Psoas muscle (tissue), 8 donors: ENCODE measurements around the gene MARCHF3. TPM values are rescaled to one million over a fixed set of nuclear protein-coding genes. Genes with fewer than 3 reads are reported as not detected.

ENCODE experiments used
- ATAC-seq, 4 donors: fragments of 200-7000 bp; cut with Tn5 transposase; one replicate each; pipeline ENCODE4 v1.9.1; 2020; ENCODE audit warnings: moderate library complexity in 3 of 4, mild to moderate bottlenecking in 2 of 4
- DNase-seq, 2 donors: peaks; one replicate each; pipeline ENCODE4 v3.0.0-alpha.2; 2020
- H3K27ac ChIP-seq: fragments of 200-600 bp; one replicate; pipeline ENCODE4 v1.8.0; 2022
- H3K27me3 ChIP-seq, 3 donors: fragments of 200-600 bp in 1 of 3; one replicate each; pipeline versions ENCODE4 v1.6.1 to v1.8.0; 2013 to 2022; ENCODE audit warnings: low read length in 2 of 3, mild to moderate bottlenecking in 2 of 3, moderate library complexity in 1 of 3; ENCODE audit not compliant: insufficient read depth in 3 of 3
- H3K36me3 ChIP-seq, 2 donors: fragments of 200-600 bp in 1 of 2; one replicate each; pipeline versions ENCODE4 v1.6.1 to v1.8.0; 2013 to 2022; ENCODE audit warnings: low read depth in 1 of 2, mild to moderate bottlenecking in 1 of 2, moderate library complexity in 1 of 2; ENCODE audit not compliant: insufficient read depth in 1 of 2
- H3K4me1 ChIP-seq: fragments of 200-600 bp; one replicate; pipeline ENCODE4 v1.8.0; 2022
- H3K4me3 ChIP-seq: fragments of 200-600 bp; one replicate; pipeline ENCODE4 v1.8.0; 2022; ENCODE audit warnings: mild to moderate bottlenecking
- H3K9me3 ChIP-seq: fragments of 200-600 bp; one replicate; pipeline ENCODE4 v1.8.0; 2022
- CTCF ChIP-seq: fragments of 200-600 bp; IDR thresholded peaks from one replicate; pipeline ENCODE4 v1.8.0; 2022; ENCODE audit warnings: antibody characterized with exemption
- WGBS, 3 donors: extraction: QIAGEN DNeasy Blood & Tissue Kit; methylation state at CpG; one replicate each; pipeline versions ENCODE4 v1.1.6 to v1.1.7; 2013; 5-methylcytosine and 5-hydroxymethylcytosine counted together
- intact Hi-C, 2 donors: fragments of 100-400 bp; cut with DNase I; formaldehyde crosslinking; loops; one replicate each; pipeline versions ENCODE4 v1.11.0 to v1.14.2; 2022
- polyA plus RNA-seq, 3 donors: library from polyadenylated mRNA; stranded (reverse); fragments of 200-250 nt; gene quantifications; one replicate each; pipeline ENCODE4 v1.2.3, GENCODE V29; 2013
- total RNA-seq, 4 donors: library from RNA; stranded (reverse); fragmentation: NEBNext Ultra II Directional in 2 of 4; extraction: Animal tissue kit (Norgen Biotek cat#: 25700) in 2 of 4; gene quantifications; one replicate each; pipeline versions ENCODE4 v1.2.1 to v1.2.4, GENCODE V29; 2021 to 2023
- donor health status: healthy with polysubstance abuse.
- donor health status: DM: no; HTN: no; CAD: no; lungs with moderate emphysema.
- donor health status: Bipolar disorder and iron deficiency.
- donor health status: healthy.
- donor health status: DM: yes; HTN: yes; CAD: no.
- donor health status: DM: no; HTN: no; CAD: no.
- donor health status: DM: no; HTN: no; CAD: no.
- donor health status: DM: yes; HTN: yes; CAD: no.

MARCHF3 gene
- total and polyA plus RNA-seq, 7 donors: 6.0 to 22.0 (median 12.0) TPM

GRCh38 chr5:126888175-126888574 lies 142.2 kb downstream of the MARCHF3 start:
- Histone ChIP-seq H3K36me3 (no peaks in the 10 kb centered on the region), H3K27ac (no peak overlapping the region), H3K4me1 (no peaks in the 10 kb centered on the region), H3K27me3 (no peaks in the 10 kb centered on the region), H3K9me3 (no peaks in the 10 kb centered on the region), H3K4me3 (no peak overlapping the region)
- intact Hi-C loops: no loop called here
- DNase-seq: no peak
- no peak for TF ChIP-seq CTCF
- no peak for ATAC-seq
- 39 to 50% (median 50%) methylated on average over 1 of the region's 1 CpG for WGBS, 3 donors

DNA sequence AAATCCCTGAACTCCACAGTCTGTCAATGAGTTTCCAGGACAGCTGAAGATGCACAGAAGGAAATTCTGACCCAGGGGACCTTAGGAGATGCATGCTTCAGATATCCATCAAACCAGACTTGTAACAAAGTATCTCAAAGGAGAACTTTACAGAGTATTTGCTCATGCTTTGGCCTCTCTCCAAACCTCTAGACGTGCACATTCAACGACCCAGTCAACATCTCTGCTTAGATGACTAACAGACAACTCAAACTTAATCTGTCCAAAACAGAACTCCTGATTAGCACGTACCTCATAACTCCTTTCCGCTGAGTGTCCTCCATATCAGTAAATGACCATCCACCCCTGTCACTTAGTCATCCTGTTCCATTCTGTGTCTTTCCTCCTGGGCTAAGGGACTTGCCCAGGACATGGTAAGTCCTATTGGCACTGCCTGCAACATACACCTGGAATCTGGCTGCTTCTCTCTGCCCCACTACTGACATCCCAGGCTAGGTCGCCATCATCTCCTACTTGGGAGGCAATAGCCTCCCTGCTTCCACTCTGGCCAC lies 146.0 kb downstream of the MARCHF3 start:
- Histone ChIP-seq H3K9me3 (no peaks in the 10 kb centered on the region), H3K36me3 (no peaks in the 10 kb centered on the region), H3K4me1 (no peaks in the 10 kb centered on the region), H3K27me3 (no peaks in the 10 kb centered on the region), H3K27ac (no peak overlapping the region), H3K4me3 (no peak overlapping the region)
- ATAC-seq (peak in 1 of 4 donors; percentile 28), DNase-seq (no peak)
- intact Hi-C loops: no loop called here
- TF ChIP-seq CTCF: no peak
- WGBS, 3 donors: 60 to 72% (median 64%) methylated on average over 5 of the region's 5 CpGs

DNA sequence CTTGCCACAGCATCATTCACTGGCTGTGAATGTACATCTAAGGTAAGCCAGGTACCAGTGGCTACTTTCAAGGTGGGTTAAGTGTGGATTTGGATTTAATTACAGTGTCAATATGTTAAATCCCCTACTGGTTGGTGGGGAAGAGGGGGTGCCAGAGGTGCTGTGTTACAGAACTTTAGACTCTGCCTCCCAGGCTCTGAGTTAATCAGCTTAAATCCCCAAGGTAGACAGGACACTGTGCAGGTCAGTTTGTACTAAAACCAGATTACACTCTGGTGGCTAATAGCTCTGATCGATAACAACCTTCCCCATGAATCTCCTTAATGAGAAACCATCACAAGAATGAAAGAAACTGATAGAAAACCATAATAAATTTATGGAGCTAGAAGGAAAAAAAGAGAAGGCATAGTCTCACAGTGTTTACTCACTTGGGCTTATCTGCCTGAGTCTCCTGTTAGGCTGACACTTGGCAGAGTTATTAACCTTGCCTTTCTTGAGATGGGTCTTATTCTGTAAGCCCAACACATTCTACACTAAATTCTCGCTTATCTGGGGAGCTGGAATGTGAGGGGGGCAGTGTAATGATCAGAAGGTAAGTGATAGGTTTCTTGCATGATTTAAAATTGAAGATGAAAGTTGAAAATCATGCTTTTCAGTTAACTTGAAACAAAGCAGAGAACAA lies 146.7 kb downstream of the MARCHF3 start:
- ATAC-seq (no peak), DNase-seq (no peak)
- peaks cover 4% of the 10 kb centered on the region for H3K4me1 ChIP-seq
- H3K36me3 ChIP-seq: no peaks in the 10 kb centered on the region
- no peak overlapping the region for H3K27ac ChIP-seq
- no peak overlapping the region for H3K4me3 ChIP-seq
- intact Hi-C loops: no loop called here
- no peaks in the 10 kb centered on the region for H3K9me3 ChIP-seq
- TF ChIP-seq CTCF: no peak
- no peaks in the 10 kb centered on the region for H3K27me3 ChIP-seq
- WGBS, 3 donors: 82 to 87% (median 85%) methylated on average over 2 of the region's 2 CpGs

GRCh38 chr5:126881821-126882600 lies 148.3 kb downstream of the MARCHF3 start:
- Histone ChIP-seq H3K27me3 (no peaks in the 10 kb centered on the region), H3K27ac (no peak overlapping the region), H3K9me3 (no peaks in the 10 kb centered on the region), H3K4me1 (peaks cover 5% of the 10 kb centered on the region), H3K36me3 (no peaks in the 10 kb centered on the region), H3K4me3 (no peak overlapping the region)
- 78 to 90% (median 85%) methylated on average over 5 of the region's 5 CpGs for WGBS, 3 donors
- ATAC-seq: no peak
- intact Hi-C loops: no loop called here
- DNase-seq: no peak
- TF ChIP-seq CTCF: no peak
